NCI-H1417 (cell line): ENCODE data around the gene TBX1.

Experiments used
- DNase-seq, 3 experiments: peaks; one replicate each; lab custom pipeline; 2025; lab: John Stamatoyannopoulos, UW

TBX1 gene

GRCh38 chr22:19800306-19800705, 39.7 kb downstream of the TBX1 start:
- DNase-seq, result no peak

GRCh38 chr22:19800761-19801244, 40.2 kb downstream of the TBX1 start:
- no peak for DNase-seq

- DNase-seq, result no peak
These were observed 40.9 kb downstream of the TBX1 start for GRCh38 chr22:19801340-19802000.

GRCh38 chr22:19802001-19802893, 41.7 kb downstream of the TBX1 start:
- no peak for DNase-seq

- no peak for DNase-seq
These were observed 42.5 kb downstream of the TBX1 start for GRCh38 chr22:19802894-19803735.

GRCh38 chr22:19803736-19804267, 43.2 kb downstream of the TBX1 start:
- DNase-seq, result no peak

- DNase-seq, result peak in 1 of 3 experiments; percentile 6
These were observed 45.2 kb downstream of the TBX1 start for GRCh38 chr22:19805821-19806212.

- peak; percentile 32 to 78 (median 56) for DNase-seq
These were observed 45.9 kb downstream of the TBX1 start for GRCh38 chr22:19806213-19807160.

GRCh38 chr22:19807161-19807913, 46.8 kb downstream of the TBX1 start:
- DNase-seq, result no peak

- no peak for DNase-seq
These were observed 47.6 kb downstream of the TBX1 start for GRCh38 chr22:19807914-19808872.

- DNase-seq, result no peak
These were observed 48.4 kb downstream of the TBX1 start for GRCh38 chr22:19808873-19809478.

GRCh38 chr22:19809741-19810140, 49.2 kb downstream of the TBX1 start:
- DNase-seq, result no peak

GRCh38 chr22:19810381-19811201, 50.0 kb downstream of the TBX1 start:
- DNase-seq, result no peak

- DNase-seq, result no peak
These were observed 50.6 kb downstream of the TBX1 start for GRCh38 chr22:19811211-19811621.

- no peak for DNase-seq
These were observed 51.5 kb downstream of the TBX1 start for GRCh38 chr22:19811811-19812771.

GRCh38 chr22:19812910-19813309, 52.3 kb downstream of the TBX1 start:
- no peak for DNase-seq
